Measurements from ENCODE around the gene SLC9A7. TPM values are rescaled to one million over a fixed set of nuclear protein-coding genes. Genes with fewer than 3 reads are reported as not detected.

The SLC9A7 gene
- total and polyA plus RNA-seq, 8 donors, result 2.2 to 16.0 (median 6.3) TPM

DNA sequence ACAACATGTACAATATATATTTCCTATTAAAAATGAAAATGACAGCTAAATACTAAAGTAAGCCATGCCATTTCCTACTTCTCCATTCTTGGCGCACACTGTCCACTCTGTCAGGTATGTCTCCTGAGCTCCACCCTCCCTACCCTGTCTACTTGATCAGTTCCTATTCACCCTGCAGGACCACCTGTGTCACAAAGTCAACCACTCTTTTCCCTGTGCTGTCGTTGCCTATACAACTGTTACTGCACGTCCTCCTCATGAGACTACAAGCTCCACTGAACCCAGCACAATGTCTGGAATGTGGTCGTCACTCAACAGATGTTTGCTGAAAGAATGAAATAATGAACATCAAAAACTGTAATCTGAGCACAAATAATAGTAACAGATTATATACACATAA lies 54.9 kb downstream of the SLC9A7 start:
- no peak for FAIRE-seq
- H3K9me3 ChIP-seq, result no peaks in the 10 kb centered on the region
- intact Hi-C loops (cut with DNase I), result no loop called here
- TF ChIP-seq, protein P1, sequence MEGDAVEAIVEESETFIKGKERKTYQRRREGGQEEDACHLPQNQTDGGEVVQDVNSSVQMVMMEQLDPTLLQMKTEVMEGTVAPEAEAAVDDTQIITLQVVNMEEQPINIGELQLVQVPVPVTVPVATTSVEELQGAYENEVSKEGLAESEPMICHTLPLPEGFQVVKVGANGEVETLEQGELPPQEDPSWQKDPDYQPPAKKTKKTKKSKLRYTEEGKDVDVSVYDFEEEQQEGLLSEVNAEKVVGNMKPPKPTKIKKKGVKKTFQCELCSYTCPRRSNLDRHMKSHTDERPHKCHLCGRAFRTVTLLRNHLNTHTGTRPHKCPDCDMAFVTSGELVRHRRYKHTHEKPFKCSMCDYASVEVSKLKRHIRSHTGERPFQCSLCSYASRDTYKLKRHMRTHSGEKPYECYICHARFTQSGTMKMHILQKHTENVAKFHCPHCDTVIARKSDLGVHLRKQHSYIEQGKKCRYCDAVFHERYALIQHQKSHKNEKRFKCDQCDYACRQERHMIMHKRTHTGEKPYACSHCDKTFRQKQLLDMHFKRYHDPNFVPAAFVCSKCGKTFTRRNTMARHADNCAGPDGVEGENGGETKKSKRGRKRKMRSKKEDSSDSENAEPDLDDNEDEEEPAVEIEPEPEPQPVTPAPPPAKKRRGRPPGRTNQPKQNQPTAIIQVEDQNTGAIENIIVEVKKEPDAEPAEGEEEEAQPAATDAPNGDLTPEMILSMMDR (IDR thresholded peaks at IDR 0.05), result no peak
- no peaks in the 10 kb centered on the region for H3K4me1 ChIP-seq
- no peaks in the 10 kb centered on the region for H3K27me3 ChIP-seq
- H3K27ac ChIP-seq, result no peak overlapping the region
- H3K36me3 ChIP-seq, result no peaks in the 10 kb centered on the region
- DNase-seq, result no peak
- ATAC-seq, result no peak
- WGBS, 2 donors, result 67 to 79% methylated on average over 4 of the region's 4 CpGs
- no peak overlapping the region for H3K4me3 ChIP-seq

DNA sequence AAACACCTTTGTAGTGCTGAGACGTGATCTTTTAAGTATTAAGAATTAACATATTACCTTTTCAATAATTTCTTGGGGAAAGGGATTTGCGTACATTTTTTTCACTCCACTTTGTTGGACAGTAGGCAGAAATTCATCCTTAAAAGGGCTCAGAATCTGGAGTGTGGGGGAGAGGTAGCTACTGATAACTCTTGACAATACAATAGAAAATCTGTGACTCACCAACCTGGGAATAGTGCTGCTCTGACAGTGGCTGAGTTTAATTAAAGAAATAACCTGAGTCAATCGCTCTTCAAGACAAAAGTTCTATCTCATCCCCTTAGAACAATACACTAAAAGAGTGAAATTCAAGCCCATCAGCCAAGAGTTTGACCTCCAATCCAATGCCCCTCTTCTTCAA lies 60.2 kb downstream of the SLC9A7 start:
- no peak overlapping the region for H3K27ac ChIP-seq
- no peaks in the 10 kb centered on the region for H3K4me1 ChIP-seq
- H3K36me3 ChIP-seq, result no peaks in the 10 kb centered on the region
- no peaks in the 10 kb centered on the region for H3K9me3 ChIP-seq
- DNase-seq (no peak), ATAC-seq (no peak), FAIRE-seq (no peak)
- TF ChIP-seq, protein P1 (IDR thresholded peaks at IDR 0.05), result no peak
- H3K4me3 ChIP-seq, result no peak overlapping the region
- WGBS, 2 donors, result 81 to 96% methylated on average over 3 of the region's 3 CpGs
- intact Hi-C loops (cut with DNase I), result no loop called here
- no peaks in the 10 kb centered on the region for H3K27me3 ChIP-seq

DNA sequence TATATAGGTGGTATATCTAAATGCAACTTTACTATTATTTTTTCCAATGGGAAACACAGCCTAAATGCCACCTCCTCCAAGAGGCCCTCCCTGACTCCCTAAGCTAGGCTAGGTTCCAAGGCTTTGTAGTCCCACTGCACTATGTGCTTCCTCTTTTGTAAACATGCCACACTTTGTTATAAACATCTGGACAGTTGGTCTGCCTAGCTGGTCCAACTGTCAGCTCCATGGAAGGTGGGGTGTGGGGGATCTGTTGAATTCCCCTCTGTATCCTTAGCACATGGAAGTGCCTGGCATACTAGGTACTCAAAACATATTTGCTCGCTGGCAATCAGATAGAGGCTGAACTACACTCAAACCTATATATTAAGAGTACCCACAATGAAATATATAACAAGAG lies 63.4 kb downstream of the SLC9A7 start:
- Histone ChIP-seq H3K27ac (no peak overlapping the region), H3K4me3 (no peak overlapping the region), H3K27me3 (no peaks in the 10 kb centered on the region), H3K36me3 (no peaks in the 10 kb centered on the region), H3K4me1 (no peaks in the 10 kb centered on the region), H3K9me3 (no peaks in the 10 kb centered on the region)
- ATAC-seq (no peak), FAIRE-seq (no peak), DNase-seq (no peak)
- intact Hi-C loops (cut with DNase I), result no loop called here
- TF ChIP-seq, protein P1 (IDR thresholded peaks at IDR 0.05), result no peak
- 55 to 92% methylated on average over 1 of the region's 1 CpG for WGBS, 2 donors

DNA sequence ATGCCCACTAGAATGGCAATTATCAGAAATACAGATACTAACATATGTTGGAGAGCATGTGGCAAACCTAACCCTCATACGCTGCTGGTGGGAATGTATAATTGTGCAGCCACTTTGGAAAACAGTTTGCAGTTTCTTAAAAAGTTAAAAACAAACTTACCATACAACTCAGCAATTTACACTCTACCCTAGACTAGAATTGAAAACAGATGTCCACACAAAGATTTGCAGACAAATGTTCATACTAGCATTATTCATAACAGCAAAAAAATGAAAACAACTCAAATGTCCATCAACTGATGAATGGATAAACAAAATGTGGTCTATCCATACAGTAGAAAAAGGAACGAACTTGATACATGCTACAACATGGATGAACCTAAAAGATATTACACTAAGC lies 64.4 kb downstream of the SLC9A7 start:
- no peaks in the 10 kb centered on the region for H3K4me1 ChIP-seq
- H3K36me3 ChIP-seq, result no peaks in the 10 kb centered on the region
- ATAC-seq, result no peak
- H3K27me3 ChIP-seq, result no peaks in the 10 kb centered on the region
- H3K9me3 ChIP-seq, result no peaks in the 10 kb centered on the region
- intact Hi-C loops (cut with DNase I), result no loop called here
- TF ChIP-seq, protein P1 (IDR thresholded peaks at IDR 0.05), result no peak
- 78 to 94% methylated on average over 2 of the region's 2 CpGs for WGBS, 2 donors
- FAIRE-seq, result no peak
- no peak overlapping the region for H3K4me3 ChIP-seq
- no peak for DNase-seq
- H3K27ac ChIP-seq, result no peak overlapping the region

DNA sequence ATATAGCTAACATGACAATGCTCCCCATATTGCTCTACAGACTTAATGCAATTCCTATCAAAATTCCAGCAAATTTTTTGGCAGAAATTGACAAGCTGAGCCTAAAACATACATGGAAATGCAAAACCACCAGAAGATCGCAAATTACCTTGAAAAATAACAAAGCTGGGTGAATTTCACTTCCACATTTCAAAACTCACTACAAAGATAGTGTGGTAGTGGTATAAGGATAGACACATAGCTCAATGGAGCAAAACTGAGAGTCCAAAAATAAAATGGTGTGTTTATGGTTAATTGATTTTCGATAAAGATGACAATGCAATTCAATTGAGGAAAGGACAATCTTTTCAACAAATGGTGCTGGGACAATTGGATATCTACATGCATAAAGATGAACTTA lies 65.8 kb downstream of the SLC9A7 start:
- no peak for ATAC-seq
- intact Hi-C loops (cut with DNase I), result no loop called here
- 62 to 88% methylated on average over 2 of the region's 2 CpGs for WGBS, 2 donors
- TF ChIP-seq, protein P1 (IDR thresholded peaks at IDR 0.05), result no peak
- no peak for FAIRE-seq
- DNase-seq, result no peak
- no peaks in the 10 kb centered on the region for H3K27me3 ChIP-seq
- H3K9me3 ChIP-seq, result no peaks in the 10 kb centered on the region
- H3K4me3 ChIP-seq, result no peak overlapping the region
- H3K27ac ChIP-seq, result no peak overlapping the region
- no peaks in the 10 kb centered on the region for H3K36me3 ChIP-seq
- H3K4me1 ChIP-seq, result no peaks in the 10 kb centered on the region

All from pancreas (tissue), 10 donors.